ENCODE data around the gene SPATS1.

The SPATS1 gene

GRCh38 chr6:44388135-44388487, 45.7 kb downstream of the SPATS1 start:
- H3K27me3 ChIP-seq = no peaks in the 10 kb centered on the region
- peak overlapping the region; percentile 85 for H3K4me3 ChIP-seq (ENCODE audit: low read depth, low read length)
- peaks cover 23% of the 10 kb centered on the region for H3K36me3 ChIP-seq
- no peaks in the 10 kb centered on the region for H3K9me3 ChIP-seq
- no peak for DNase-seq
- peaks cover 2% of the 10 kb centered on the region for H3K4me1 ChIP-seq
- TF ChIP-seq, protein P1, sequence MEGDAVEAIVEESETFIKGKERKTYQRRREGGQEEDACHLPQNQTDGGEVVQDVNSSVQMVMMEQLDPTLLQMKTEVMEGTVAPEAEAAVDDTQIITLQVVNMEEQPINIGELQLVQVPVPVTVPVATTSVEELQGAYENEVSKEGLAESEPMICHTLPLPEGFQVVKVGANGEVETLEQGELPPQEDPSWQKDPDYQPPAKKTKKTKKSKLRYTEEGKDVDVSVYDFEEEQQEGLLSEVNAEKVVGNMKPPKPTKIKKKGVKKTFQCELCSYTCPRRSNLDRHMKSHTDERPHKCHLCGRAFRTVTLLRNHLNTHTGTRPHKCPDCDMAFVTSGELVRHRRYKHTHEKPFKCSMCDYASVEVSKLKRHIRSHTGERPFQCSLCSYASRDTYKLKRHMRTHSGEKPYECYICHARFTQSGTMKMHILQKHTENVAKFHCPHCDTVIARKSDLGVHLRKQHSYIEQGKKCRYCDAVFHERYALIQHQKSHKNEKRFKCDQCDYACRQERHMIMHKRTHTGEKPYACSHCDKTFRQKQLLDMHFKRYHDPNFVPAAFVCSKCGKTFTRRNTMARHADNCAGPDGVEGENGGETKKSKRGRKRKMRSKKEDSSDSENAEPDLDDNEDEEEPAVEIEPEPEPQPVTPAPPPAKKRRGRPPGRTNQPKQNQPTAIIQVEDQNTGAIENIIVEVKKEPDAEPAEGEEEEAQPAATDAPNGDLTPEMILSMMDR (IDR thresholded peaks at IDR 0.05; ENCODE audit: low read depth, low read length) = no peak

DNA sequence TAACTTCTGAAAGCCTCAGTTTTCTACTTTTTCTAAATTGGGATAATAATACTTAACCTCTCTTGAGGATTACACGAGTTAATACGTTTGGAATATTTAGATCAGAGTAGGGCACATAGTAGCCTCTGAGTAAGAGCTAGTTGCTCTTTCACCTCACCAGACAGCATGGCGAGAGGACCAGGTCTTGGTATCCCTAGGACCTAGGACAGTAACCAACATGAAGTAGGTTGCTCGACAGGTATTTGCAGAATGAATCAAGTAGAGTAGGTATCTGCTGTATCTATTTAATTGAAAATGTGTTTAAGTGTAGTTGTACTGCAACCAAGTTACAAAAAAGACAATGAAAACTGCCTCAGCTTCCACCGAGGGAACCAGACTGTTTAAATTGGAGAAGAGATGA, 46.4 kb downstream of the SPATS1 start:
- DNase-seq = no peak
- TF ChIP-seq, protein P1 (IDR thresholded peaks at IDR 0.05; ENCODE audit: low read depth, low read length) = no peak
- Histone ChIP-seq H3K4me1 (peaks cover 2% of the 10 kb centered on the region), H3K27me3 (no peaks in the 10 kb centered on the region), H3K9me3 (no peaks in the 10 kb centered on the region), H3K4me3 (ENCODE audit: low read depth, low read length) (peak overlapping the region; percentile 85), H3K36me3 (peaks cover 31% of the 10 kb centered on the region)

DNA sequence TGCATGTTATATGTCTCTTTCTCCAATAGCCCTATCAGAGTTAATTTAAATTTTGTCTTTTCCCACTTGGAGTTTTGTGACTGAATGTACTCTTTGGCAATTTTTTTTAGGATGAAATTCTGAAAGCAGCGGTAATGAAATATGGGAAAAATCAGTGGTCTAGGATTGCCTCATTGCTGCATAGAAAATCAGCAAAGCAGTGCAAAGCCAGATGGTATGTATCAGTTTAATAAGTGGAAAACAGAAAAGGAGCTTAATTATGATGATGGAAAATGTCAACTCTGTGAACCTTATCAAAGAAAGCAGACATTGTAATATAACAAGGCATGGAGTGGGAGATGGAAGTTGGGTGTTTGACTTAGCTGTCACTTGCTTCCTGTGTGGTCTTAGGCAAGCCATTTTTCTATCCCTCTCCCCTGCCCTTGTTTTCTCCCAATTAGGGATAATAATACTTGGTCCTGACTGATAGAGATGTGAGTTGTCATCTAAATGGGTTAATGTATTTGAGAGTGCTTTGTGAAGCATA, 47.8 kb downstream of the SPATS1 start:
- TF ChIP-seq, protein P1 (IDR thresholded peaks at IDR 0.05; ENCODE audit: low read depth, low read length) = no peak
- no peaks in the 10 kb centered on the region for H3K9me3 ChIP-seq
- H3K4me3 ChIP-seq (ENCODE audit: low read depth, low read length) = 0 out of 2 replicates have a peak overlapping the region, but pooled peaks have one; percentile 85
- peaks cover 42% of the 10 kb centered on the region for H3K36me3 ChIP-seq
- DNase-seq = no peak
- no peaks in the 10 kb centered on the region for H3K27me3 ChIP-seq
- H3K4me1 ChIP-seq = peaks cover 2% of the 10 kb centered on the region

Measured in BE2C (cell line).